GM23338 (cell line): ENCODE results near the gene GPC6. TPM values are rescaled to one million over a fixed set of nuclear protein-coding genes. Genes with fewer than 3 reads are reported as not detected.

ENCODE experiments used
- ATAC-seq: fragments of 200-7000 bp; cut with Tn5 transposase; 3 replicates; pipeline ENCODE4 v1.9.1; 2020
- DNase-seq: peaks from one replicate; pipeline ENCODE4 v3.0.0-alpha.2; 2015; ENCODE audit warnings: low spot score
- H2AFZ ChIP-seq: fragments of 200-600 bp; sonication (generic); 2 replicates; pipeline ENCODE4 v1.8.0; 2016; ENCODE audit warnings: antibody characterized with exemption, mild to moderate bottlenecking, moderate library complexity
- H3F3A ChIP-seq: fragments of 200-600 bp; sonication (generic); replicated peaks from 2 replicates; pipeline ENCODE4 v1.8.0; 2017; ENCODE audit warnings: antibody characterized with exemption, mixed run types, low read depth
- H3K27ac ChIP-seq: fragments of 200-600 bp; sonication (generic); 2 replicates; pipeline ENCODE4 v1.6.1; 2016; ENCODE audit warnings: low read depth
- H3K27me3 ChIP-seq: fragments of 200-600 bp; sonication (generic); 2 replicates; pipeline ENCODE4 v1.8.0; 2016; ENCODE audit warnings: mild to moderate bottlenecking, mixed run types, moderate library complexity; ENCODE audit not compliant: insufficient read depth
- H3K36me3 ChIP-seq: fragments of 200-600 bp; sonication (generic); 2 replicates; pipeline ENCODE4 v1.8.0; 2016; ENCODE audit warnings: mild to moderate bottlenecking; ENCODE audit not compliant: insufficient read depth
- H3K4me1 ChIP-seq: fragments of 200-600 bp; sonication (generic); 2 replicates; pipeline ENCODE4 v1.8.0; 2016; ENCODE audit warnings: mild to moderate bottlenecking, moderate library complexity; ENCODE audit not compliant: insufficient read depth
- H3K4me2 ChIP-seq: fragments of 200-600 bp; sonication (generic); 2 replicates; pipeline ENCODE4 v1.7.1; 2017; ENCODE audit warnings: mixed run types
- H3K4me3 ChIP-seq: fragments of 200-600 bp; sonication (generic); 2 replicates; pipeline ENCODE4 v1.6.1; 2016; ENCODE audit warnings: mixed run types
- H3K79me2 ChIP-seq: fragments of 200-600 bp; sonication (generic); replicated peaks from 2 replicates; pipeline ENCODE4 v1.8.0; 2017; ENCODE audit warnings: mild to moderate bottlenecking; ENCODE audit not compliant: insufficient read depth
- H3K9me2 ChIP-seq: fragments of 200-600 bp; sonication (generic); 2 replicates; pipeline ENCODE4 v1.8.0; 2017; ENCODE audit not compliant: insufficient read depth
- H4K20me1 ChIP-seq: fragments of 200-600 bp; sonication (generic); replicated peaks from 2 replicates; pipeline ENCODE4 v1.8.0; 2017; ENCODE audit warnings: mild to moderate bottlenecking; ENCODE audit not compliant: insufficient read depth
- H3K27ac Mint-ChIP-seq: 2 replicates; pipeline ENCODE4 v1.8.0; 2020; ENCODE audit warnings: inconsistent platforms, mild to moderate bottlenecking, moderate library complexity, mixed read lengths
- H3K27me3 Mint-ChIP-seq: 3 replicates; pipeline ENCODE4 v1.8.0; 2022; ENCODE audit warnings: low read depth, mild to moderate bottlenecking, moderate library complexity, mixed read lengths, inconsistent platforms; ENCODE audit not compliant: insufficient read depth, poor library complexity
- H3K36me3 Mint-ChIP-seq: 3 replicates; pipeline ENCODE4 v1.8.0; 2021; ENCODE audit warnings: low read depth, mild to moderate bottlenecking, inconsistent platforms, moderate library complexity, mixed read lengths
- H3K4me1 Mint-ChIP-seq: 3 replicates; pipeline ENCODE4 v1.8.0; 2020; ENCODE audit warnings: mild to moderate bottlenecking, inconsistent platforms, mixed read lengths
- H3K4me3 Mint-ChIP-seq: 3 replicates; pipeline ENCODE4 v1.8.0; 2021; ENCODE audit warnings: moderate library complexity, mild to moderate bottlenecking, inconsistent platforms, mixed read lengths
- H3K9me3 Mint-ChIP-seq: 3 replicates; pipeline ENCODE4 v1.8.0; 2020; ENCODE audit warnings: moderate library complexity, mild to moderate bottlenecking, inconsistent platforms, mixed read lengths
- CREB1 ChIP-seq: fragments of 250-450 bp; sonication (Bioruptor Pico); IDR thresholded peaks from 2 replicates; pipeline ENCODE4 v1.5.0; 2020; ENCODE audit warnings: low read depth, mild to moderate bottlenecking, moderate library complexity
- EZH2 ChIP-seq: fragments of 200-600 bp; sonication (generic); IDR thresholded peaks from one replicate; pipeline ENCODE4 v1.8.0; 2017; ENCODE audit warnings: antibody characterized with exemption, mild to moderate bottlenecking, low read depth; ENCODE audit not compliant: unreplicated experiment
- JUNB ChIP-seq: IDR thresholded peaks from one replicate; pipeline ENCODE4 v1.6.1; 2016; ENCODE audit warnings: antibody characterized with exemption; ENCODE audit not compliant: unreplicated experiment
- NANOG ChIP-seq: IDR thresholded peaks from 2 replicates; pipeline ENCODE4 v1.6.1; 2016; ENCODE audit warnings: antibody characterized with exemption, borderline replicate concordance
- POLR2AphosphoS5 ChIP-seq: IDR thresholded peaks from 2 replicates; pipeline ENCODE4 v1.6.1; 2016; ENCODE audit warnings: antibody characterized with exemption, low read depth
- ZNF114 ChIP-seq: fragments of 250-450 bp; sonication (Bioruptor Pico); IDR thresholded peaks from 2 replicates; pipeline ENCODE4 v1.5.0; 2020; ENCODE audit warnings: mild to moderate bottlenecking, moderate library complexity
- ZNF331 ChIP-seq: fragments of 250-450 bp; sonication (Bioruptor Pico); IDR thresholded peaks from 2 replicates; pipeline ENCODE4 v1.5.0; 2020; ENCODE audit warnings: low read depth, mild to moderate bottlenecking, moderate library complexity
- polyA plus RNA-seq: library from polyadenylated mRNA; unstranded; fragments of >200 nt; fragmentation: Nextera tagmentation; extraction: Ambion mirVana; gene quantifications from 2 replicates; pipeline ENCODE4 v1.2.1, GENCODE V29; 2016
- total RNA-seq: library from RNA; depleted of rRNA; stranded (reverse); fragments of >200 nt; shearing (Covaris generic); gene quantifications from 2 replicates; pipeline ENCODE4 v1.2.3, GENCODE V29; 2014
- TF ChIP-seq, protein P1 (sequence below): IDR thresholded peaks from 2 replicates; pipeline ENCODE4 v1.6.1; 2016; ENCODE audit warnings: antibody characterized with exemption
- TF ChIP-seq, protein P2 (sequence below), 2 experiments: fragments of 200-600 bp in 1 of 2; sonication (generic) in 1 of 2; conservative IDR thresholded peaks; 2 replicates each; pipeline versions ENCODE4 v1.5.1 to v1.6.1; 2016 to 2017; ENCODE audit warnings: antibody characterized with exemption in 2 of 2, low read depth in 2 of 2, mild to moderate bottlenecking in 2 of 2, moderate library complexity in 1 of 2
- TF ChIP-seq, protein P3 (sequence below): IDR thresholded peaks from one replicate; pipeline ENCODE4 v1.6.1; 2018; ENCODE audit warnings: antibody characterized with exemption; ENCODE audit not compliant: unreplicated experiment

GPC6 gene
- total and polyA plus RNA-seq, 2 experiments from 2014 or later: 6.4 to 28.6 TPM

DNA sequence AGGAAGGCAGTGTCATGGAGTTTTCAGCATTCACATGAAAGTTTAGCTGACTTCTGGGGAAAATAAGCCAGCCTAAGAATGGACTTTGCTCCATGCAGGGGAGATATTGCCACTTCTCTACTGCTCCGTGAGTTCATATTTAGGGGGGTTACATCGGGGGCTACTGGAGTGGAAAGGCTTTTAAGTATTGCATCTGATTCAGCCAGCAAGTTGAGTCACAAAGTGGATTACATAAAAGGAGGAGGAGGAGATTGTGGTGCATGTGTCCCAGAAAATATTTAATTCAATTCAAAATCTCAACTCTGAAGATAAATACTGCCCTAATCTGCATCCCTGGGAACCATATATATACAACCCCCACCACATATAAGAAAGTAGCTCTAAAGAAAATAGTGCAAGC lies 635.7 kb downstream of the GPC6 start:
- H3K27ac ChIP-seq: no peak overlapping the region
- no peaks in the 10 kb centered on the region for H4K20me1 ChIP-seq
- no peaks in the 10 kb centered on the region for H3K36me3 Mint-ChIP-seq
- H3K4me3 ChIP-seq: no peak overlapping the region
- TF ChIP-seq, protein P1, sequence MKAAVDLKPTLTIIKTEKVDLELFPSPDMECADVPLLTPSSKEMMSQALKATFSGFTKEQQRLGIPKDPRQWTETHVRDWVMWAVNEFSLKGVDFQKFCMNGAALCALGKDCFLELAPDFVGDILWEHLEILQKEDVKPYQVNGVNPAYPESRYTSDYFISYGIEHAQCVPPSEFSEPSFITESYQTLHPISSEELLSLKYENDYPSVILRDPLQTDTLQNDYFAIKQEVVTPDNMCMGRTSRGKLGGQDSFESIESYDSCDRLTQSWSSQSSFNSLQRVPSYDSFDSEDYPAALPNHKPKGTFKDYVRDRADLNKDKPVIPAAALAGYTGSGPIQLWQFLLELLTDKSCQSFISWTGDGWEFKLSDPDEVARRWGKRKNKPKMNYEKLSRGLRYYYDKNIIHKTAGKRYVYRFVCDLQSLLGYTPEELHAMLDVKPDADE: no peak
- TF ChIP-seq ZNF331 (CRISPR knock-in tag) (no peak), EZH2 (no peak), CREB1 (CRISPR knock-in tag) (no peak)
- H3K4me1 ChIP-seq: no peaks in the 10 kb centered on the region
- H3K27me3 Mint-ChIP-seq: no peaks in the 10 kb centered on the region
- no peak overlapping the region for H3K27ac Mint-ChIP-seq
- no peak overlapping the region for H2AFZ ChIP-seq
- no peaks in the 10 kb centered on the region for H3K9me3 Mint-ChIP-seq
- ATAC-seq: no peak
- DNase-seq: no peak
- no peaks in the 10 kb centered on the region for H3K36me3 ChIP-seq
- H3F3A ChIP-seq: no peaks in the 10 kb centered on the region
- no peak overlapping the region for H3K4me2 ChIP-seq
- peaks cover 8% of the 10 kb centered on the region for H3K4me1 Mint-ChIP-seq
- no peak overlapping the region for H3K4me3 Mint-ChIP-seq
- no peaks in the 10 kb centered on the region for H3K27me3 ChIP-seq
- H3K9me2 ChIP-seq: 0 out of 2 replicates have a peak, but pooled peaks cover 4% of the 10 kb centered on the region
- H3K79me2 ChIP-seq: no peaks in the 10 kb centered on the region

DNA sequence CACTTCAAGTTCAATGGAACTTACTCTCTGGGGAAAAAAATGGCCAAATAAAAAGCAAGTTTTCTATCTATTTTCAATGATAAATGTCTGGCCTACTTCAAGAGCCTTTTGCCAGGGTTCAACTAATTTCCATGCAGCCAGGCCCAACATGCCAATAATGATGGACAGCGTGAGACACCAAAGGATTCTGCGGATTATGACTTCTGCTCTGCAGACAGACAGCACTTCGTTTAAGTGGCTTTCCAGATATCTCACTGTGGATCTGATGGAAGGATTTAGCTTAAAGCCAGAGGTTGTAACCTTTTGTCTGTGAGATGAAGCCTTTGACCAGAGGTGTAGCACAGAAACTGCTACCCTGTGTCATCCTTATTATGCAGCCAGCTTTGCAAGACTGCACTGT lies 638.6 kb downstream of the GPC6 start:
- Histone ChIP-seq H2AFZ (no peak overlapping the region), H3K9me2 (0 out of 2 replicates have a peak, but pooled peaks cover 6% of the 10 kb centered on the region), H3F3A (no peaks in the 10 kb centered on the region), H3K79me2 (no peaks in the 10 kb centered on the region), H3K4me1 (no peaks in the 10 kb centered on the region), H3K36me3 (no peaks in the 10 kb centered on the region), H3K4me3 (no peak overlapping the region), H3K27me3 (no peaks in the 10 kb centered on the region), H3K27ac (no peak overlapping the region), H4K20me1 (no peaks in the 10 kb centered on the region), H3K4me2 (no peak overlapping the region)
- H3K36me3 Mint-ChIP-seq: no peaks in the 10 kb centered on the region
- no peaks in the 10 kb centered on the region for H3K9me3 Mint-ChIP-seq
- no peak overlapping the region for H3K4me3 Mint-ChIP-seq
- TF ChIP-seq, protein P2, sequence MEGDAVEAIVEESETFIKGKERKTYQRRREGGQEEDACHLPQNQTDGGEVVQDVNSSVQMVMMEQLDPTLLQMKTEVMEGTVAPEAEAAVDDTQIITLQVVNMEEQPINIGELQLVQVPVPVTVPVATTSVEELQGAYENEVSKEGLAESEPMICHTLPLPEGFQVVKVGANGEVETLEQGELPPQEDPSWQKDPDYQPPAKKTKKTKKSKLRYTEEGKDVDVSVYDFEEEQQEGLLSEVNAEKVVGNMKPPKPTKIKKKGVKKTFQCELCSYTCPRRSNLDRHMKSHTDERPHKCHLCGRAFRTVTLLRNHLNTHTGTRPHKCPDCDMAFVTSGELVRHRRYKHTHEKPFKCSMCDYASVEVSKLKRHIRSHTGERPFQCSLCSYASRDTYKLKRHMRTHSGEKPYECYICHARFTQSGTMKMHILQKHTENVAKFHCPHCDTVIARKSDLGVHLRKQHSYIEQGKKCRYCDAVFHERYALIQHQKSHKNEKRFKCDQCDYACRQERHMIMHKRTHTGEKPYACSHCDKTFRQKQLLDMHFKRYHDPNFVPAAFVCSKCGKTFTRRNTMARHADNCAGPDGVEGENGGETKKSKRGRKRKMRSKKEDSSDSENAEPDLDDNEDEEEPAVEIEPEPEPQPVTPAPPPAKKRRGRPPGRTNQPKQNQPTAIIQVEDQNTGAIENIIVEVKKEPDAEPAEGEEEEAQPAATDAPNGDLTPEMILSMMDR (conservative IDR thresholded peaks at IDR 0.05; ENCODE audit: low read depth in 2 of 2): no peak
- TF ChIP-seq NANOG (no peak), POLR2AphosphoS5 (no peak), ZNF331 (CRISPR knock-in tag) (no peak), CREB1 (CRISPR knock-in tag) (no peak), JUNB (no peak), EZH2 (no peak), ZNF114 (CRISPR knock-in tag) (no peak)
- TF ChIP-seq, protein P1: no peak
- TF ChIP-seq, protein P3, sequence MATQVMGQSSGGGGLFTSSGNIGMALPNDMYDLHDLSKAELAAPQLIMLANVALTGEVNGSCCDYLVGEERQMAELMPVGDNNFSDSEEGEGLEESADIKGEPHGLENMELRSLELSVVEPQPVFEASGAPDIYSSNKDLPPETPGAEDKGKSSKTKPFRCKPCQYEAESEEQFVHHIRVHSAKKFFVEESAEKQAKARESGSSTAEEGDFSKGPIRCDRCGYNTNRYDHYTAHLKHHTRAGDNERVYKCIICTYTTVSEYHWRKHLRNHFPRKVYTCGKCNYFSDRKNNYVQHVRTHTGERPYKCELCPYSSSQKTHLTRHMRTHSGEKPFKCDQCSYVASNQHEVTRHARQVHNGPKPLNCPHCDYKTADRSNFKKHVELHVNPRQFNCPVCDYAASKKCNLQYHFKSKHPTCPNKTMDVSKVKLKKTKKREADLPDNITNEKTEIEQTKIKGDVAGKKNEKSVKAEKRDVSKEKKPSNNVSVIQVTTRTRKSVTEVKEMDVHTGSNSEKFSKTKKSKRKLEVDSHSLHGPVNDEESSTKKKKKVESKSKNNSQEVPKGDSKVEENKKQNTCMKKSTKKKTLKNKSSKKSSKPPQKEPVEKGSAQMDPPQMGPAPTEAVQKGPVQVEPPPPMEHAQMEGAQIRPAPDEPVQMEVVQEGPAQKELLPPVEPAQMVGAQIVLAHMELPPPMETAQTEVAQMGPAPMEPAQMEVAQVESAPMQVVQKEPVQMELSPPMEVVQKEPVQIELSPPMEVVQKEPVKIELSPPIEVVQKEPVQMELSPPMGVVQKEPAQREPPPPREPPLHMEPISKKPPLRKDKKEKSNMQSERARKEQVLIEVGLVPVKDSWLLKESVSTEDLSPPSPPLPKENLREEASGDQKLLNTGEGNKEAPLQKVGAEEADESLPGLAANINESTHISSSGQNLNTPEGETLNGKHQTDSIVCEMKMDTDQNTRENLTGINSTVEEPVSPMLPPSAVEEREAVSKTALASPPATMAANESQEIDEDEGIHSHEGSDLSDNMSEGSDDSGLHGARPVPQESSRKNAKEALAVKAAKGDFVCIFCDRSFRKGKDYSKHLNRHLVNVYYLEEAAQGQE: no peak
- ATAC-seq: no peak
- no peak for DNase-seq
- peaks cover 8% of the 10 kb centered on the region for H3K4me1 Mint-ChIP-seq
- H3K27me3 Mint-ChIP-seq: no peaks in the 10 kb centered on the region
- no peak overlapping the region for H3K27ac Mint-ChIP-seq
